ENCODE results near the gene RBL2. TPM values are rescaled to one million over a fixed set of nuclear protein-coding genes. Genes with fewer than 3 reads are reported as not detected.
"Not testable (repeated sequence)": the region's sequence is repeated elsewhere in the genome, so short reads cannot be mapped to it uniquely, and the experiment has no call there.

The RBL2 gene
- total RNA-seq, 1 experiment from 2014 or later = 12.4 TPM

DNA sequence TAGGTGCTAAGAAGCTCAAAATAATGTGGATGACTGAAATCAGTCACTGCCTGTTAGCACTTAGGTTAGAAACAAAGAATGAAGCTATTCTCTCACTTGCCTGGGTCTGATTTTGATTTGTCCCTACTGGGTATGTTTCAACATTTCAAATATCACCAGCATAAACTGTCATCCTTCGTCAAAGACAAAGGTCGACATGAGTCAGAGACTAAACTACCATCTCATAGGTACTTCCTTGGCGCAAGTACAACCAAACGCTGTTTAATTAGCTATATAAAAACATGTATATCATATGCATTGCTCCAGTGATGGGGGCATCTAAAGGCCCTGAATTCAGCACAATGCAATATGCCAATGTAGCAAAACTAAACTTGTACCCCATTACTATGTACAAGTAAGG, 64.7 kb downstream of the RBL2 start:
- no peak for DNase-seq (ENCODE audit: low read depth)
- in situ Hi-C loops (cut with HindIII; ENCODE audit: low pct_unique_long_range_greater_than_20kb, low sequenced_read_pairs) = no loop called here

DNA sequence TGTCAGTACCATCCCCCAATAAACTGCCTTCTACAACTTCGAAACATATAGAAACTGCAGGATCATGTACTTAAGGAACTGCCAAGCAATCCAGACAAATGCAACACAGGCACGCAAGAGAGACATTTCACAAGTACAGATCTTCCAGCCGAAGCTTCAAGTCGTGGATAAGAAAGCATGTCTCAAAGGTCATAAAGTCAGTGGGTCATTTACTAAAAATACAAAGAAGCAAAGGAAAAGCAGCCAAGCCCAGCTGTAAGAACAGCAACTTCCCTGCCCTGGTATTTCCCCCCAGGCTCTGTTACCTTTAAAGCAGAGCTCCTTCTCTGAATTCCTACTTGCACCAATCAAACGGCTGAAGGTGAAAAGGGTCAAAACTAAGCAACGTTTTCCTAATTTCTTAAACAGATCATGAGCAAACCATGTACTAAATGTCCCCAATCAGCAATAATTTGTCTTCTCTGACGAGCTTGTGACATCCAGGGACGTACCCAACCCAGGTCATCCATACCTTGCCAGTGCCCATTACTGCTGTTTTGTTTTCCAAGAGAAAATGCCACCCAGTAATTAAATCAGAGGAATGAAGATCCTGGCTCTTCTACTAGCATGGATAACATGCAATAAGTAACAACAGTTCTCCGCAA, 67.1 kb downstream of the RBL2 start:
- no peak for DNase-seq (ENCODE audit: low read depth)
- in situ Hi-C loops (cut with HindIII; ENCODE audit: low pct_unique_long_range_greater_than_20kb, low sequenced_read_pairs) = no loop called here

DNA sequence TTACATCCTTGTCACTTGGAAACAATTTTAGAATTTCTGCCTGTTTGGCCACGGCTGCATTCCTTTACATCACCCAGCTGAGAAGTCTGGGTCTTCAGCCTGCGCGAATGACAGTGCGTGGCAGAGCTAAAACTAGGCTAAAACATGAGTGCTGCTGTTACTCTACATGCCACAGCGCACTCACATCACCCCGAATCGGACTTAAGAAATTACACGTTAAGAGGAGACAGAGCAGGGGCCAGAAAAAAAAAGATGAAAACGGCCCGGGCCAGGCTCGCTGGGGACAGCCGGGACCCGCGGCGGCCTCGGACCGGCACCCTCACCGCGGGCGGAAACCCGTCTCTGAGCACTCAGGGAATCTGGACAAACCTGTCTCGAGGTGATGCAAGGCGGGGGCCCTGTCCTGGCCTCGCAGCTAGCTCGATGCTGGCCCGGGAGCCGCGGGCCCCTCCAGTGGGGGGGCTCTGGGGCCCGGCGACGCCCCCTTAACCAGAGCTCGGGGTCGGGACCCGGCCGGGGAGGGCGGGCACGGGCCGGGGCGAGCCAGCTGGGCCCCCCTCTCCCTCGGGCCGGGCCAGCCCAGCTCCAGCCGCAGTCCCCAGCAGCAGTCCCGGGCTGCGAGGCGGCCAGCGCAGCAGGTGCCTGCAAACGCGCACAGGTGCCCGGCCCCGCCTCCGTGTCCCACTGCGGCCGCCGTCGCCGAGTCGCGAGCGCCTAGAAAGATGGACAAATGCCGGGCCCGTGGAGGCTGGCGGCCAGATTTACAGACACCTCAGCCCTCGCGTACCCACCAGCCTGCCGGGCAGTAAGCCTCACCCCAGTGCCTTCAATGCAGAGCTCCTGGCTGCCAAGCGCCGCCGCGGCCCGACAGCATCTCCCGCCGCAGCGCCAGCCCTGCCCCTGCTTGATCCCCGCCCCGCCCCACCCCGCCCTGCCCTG, 68.3 kb downstream of the RBL2 start, which contains the start of gene AKTIP:
AKTIP (minus strand) TSS at position 879 of the 939 bp plus-strand sequence. CDS start 2,950 bp downstream, outside the sequence.
- in situ Hi-C loops (cut with HindIII; ENCODE audit: low pct_unique_long_range_greater_than_20kb, low sequenced_read_pairs) = no loop called here
- DNase-seq (ENCODE audit: low read depth) = peak; percentile 60

DNA sequence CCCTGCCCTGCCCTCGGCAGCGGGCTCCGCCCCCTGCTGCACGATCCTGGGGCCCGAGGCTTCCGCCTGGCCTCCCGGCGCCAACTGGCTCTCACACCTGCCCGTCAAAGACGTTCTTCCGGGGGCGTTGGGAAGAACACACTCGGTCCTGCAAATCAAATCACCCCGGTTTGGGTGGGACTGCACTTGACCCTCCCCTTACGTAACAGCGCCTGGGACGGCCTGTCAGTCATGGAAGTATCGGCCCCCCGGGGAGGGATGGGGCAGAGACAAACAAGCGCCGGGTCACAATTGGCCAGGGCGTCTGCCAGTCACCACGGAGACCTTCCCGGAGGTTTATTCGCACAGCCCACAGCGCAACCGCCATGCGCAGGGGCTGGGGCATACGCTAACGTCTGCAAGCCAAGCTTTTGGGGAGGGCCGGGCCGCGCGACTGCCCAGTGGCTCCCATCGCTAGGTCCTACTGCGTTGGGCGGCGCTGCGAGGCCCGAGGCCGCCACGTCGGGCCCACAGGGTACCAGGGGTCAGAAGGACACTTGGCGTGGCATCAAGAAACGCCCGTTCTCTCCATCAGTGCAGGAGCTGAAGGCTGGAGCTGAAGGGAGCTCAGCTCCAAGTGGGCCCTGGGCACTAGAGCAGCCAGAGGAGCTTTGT, 69.1 kb downstream of the RBL2 start:
- in situ Hi-C loops (cut with HindIII; ENCODE audit: low pct_unique_long_range_greater_than_20kb, low sequenced_read_pairs) = no loop called here
- peak; percentile 100 for DNase-seq (ENCODE audit: low read depth)

DNA sequence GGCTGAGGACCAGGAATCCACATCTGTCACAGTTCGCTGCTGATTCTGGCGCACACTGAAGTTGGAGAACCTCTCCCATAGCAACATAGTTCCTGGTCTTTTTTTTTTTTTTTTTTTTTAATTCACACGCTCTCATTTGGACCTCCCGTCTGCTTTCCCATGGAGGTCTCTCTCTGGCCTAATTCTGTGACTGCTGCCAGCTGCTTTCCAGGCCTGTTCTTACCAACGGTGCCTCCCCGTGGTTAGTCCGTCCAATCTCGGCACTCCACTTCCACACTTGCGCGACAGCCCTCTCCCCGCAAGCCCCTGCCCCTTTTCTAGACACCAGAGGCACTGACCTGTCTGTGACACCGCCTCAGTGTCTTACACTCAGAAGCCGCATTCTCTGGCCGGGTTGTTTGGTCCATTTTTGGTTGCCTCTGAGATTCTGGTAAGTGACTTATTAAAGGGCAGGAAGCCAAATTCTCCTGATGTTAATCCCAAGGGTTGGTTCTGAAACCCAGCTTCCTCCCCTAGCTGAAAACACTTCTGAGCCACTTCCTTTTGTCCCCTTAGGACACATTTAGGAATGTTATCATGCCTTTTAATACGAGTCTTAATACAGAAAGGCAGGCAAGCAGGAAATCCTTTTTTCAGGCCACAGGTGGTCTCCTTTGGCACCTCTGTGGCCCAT, 69.9 kb downstream of the RBL2 start:
- in situ Hi-C loops (cut with HindIII; ENCODE audit: low pct_unique_long_range_greater_than_20kb, low sequenced_read_pairs) = no loop called here
- DNase-seq (ENCODE audit: low read depth) = peak; percentile 35

DNA sequence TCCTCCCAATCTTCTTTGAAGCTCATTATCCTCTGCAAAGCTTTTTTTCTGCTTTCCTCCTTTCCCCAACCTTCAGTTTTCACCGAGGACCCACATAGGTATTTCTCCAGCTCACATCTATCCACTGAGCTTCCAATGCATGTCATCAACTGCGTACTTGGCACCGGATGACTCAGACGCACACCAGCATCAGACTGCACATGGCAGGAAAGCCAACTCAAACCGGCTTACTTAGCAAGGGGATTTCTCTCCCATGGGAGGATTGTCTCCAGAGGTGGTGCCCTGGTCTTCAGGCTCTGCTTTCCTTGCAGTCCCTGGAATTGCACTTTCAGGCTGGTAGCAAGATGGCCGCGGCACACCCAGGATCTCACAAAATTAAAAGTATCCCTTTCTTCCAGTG, 70.4 kb downstream of the RBL2 start:
- peak; percentile 36 for DNase-seq (ENCODE audit: low read depth)
- in situ Hi-C loops (cut with HindIII; ENCODE audit: low pct_unique_long_range_greater_than_20kb, low sequenced_read_pairs) = no loop called here

DNA sequence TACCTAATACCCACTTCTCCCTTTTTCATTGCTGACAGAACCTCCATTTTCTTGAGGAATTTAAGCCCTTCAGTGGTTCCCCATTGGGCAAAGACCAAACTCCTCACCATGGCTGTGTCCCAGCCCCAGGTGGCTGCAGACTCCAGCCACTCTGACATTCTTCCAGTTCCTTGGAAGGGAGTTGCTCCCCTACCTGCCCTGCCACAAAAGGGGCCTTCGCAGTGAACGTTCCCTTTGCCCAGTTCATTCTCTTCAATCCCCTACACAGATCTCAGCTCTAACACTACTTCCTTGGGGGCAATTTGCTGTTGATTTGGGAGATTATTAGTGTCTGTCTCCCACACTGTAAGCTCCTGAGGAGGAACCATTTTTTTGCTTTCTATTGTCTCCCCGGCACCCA, 72.0 kb downstream of the RBL2 start:
- no peak for DNase-seq (ENCODE audit: low read depth)
- in situ Hi-C loops (cut with HindIII; ENCODE audit: low pct_unique_long_range_greater_than_20kb, low sequenced_read_pairs) = no loop called here

DNA sequence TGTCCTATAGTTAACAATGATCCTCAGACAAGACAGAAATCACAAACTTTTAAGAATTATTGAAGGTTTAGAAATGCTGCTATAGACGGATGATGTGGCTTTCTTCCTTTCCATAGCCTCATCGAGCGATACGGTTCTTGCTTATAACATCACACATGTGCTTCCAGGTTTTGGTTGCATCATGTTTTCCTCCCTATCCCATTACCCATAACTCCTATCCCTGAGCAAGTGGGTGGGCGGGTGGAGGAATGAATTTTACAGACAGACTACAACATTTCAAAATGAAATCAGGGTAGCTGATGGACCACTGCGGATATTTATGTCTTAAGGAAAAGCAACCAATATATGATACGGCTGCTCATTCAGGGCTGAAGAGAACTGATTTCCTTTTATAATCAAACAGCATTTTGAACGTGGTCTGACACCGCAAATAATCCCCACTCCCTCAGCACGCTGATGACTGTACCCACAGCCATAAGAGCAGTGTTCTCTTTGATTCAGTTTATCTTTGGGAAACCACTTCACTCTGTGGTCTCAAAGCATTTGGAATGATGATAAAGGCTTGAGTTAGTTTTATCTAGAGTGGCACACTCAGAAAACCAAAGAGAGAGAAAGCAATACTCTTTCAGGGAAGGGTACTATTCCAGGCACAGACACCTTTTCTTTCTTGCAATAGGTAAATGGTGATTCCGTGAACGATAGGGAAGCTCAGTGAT, 73.4 kb downstream of the RBL2 start:
- in situ Hi-C loops (cut with HindIII; ENCODE audit: low pct_unique_long_range_greater_than_20kb, low sequenced_read_pairs) = no loop called here
- no peak for DNase-seq (ENCODE audit: low read depth)

DNA sequence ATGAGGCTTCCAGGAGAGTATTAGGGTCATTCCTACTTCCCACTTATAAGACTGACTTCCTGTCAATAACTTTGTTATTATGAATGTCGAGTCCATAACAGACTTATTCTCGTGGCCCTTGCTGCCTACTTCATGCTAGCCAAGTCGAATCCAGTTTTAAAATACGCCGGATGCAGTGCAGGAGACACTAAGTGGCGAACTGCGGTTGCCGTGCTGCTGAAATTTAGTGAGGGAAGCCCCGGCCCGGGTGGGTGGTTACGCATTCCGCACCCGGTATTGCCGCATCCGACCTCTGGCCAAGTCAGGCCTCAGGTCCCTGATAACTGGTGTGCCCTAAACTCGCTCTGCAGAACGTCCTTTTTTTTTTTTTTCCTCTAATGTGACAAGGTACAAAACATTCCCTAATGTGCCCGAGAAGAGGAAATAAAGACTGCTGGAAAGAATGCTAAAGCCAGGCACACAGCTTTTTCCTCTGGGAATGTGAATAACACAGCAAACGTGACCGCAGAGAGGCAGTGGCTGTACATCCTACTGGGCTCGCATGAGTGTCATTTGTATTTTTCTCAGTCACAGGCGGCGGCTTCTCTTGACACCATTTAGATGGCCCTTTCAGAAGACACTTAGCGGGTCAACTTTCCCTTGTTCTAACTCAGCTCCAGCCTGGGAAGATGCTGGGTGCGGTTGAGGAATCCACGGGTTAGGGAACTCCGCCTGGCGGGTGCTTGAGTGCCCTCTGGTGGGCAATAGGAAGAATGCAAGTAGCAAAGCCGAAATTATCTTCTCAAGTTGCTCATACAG, 75.8 kb downstream of the RBL2 start:
- DNase-seq (ENCODE audit: low read depth) = peak; percentile 30
- in situ Hi-C loops (cut with HindIII; ENCODE audit: low pct_unique_long_range_greater_than_20kb, low sequenced_read_pairs) = no loop called here

DNA sequence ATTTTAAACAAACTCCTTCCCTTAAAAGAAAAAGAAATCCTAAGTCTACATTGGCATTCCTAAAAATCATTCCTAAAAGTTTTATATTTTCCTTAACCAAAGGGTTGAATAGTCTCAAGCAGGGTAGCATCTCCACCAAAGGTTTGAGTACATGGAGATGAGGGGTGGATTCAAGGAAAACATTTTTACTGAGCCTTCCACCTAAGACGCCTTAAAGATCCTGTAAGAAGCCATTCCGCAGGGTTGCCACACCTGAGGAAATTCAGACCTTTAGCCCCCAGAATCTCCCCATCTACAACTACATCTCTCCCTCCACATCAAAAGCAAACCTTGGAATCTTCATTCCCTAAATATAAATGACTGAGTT, 76.4 kb downstream of the RBL2 start:
- in situ Hi-C loops (cut with HindIII; ENCODE audit: low pct_unique_long_range_greater_than_20kb, low sequenced_read_pairs) = no loop called here
- no peak for DNase-seq (ENCODE audit: low read depth)

DNA sequence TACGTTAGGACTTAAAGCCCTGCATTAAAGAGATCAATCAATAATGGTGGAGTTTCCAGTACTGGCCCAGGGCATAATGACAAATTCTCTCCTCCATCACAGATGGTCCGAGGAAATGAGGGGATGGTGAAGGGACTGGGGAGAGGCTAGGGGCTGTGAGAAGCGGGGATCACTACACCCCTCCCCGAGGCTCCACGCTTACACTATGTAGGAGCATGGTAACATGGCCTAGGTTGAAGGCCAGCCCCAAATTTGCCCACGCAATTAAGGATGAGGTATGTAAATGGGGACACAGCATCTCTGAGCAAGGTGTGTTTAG, 76.8 kb downstream of the RBL2 start:
- in situ Hi-C loops (cut with HindIII; ENCODE audit: low pct_unique_long_range_greater_than_20kb, low sequenced_read_pairs) = no loop called here

DNA sequence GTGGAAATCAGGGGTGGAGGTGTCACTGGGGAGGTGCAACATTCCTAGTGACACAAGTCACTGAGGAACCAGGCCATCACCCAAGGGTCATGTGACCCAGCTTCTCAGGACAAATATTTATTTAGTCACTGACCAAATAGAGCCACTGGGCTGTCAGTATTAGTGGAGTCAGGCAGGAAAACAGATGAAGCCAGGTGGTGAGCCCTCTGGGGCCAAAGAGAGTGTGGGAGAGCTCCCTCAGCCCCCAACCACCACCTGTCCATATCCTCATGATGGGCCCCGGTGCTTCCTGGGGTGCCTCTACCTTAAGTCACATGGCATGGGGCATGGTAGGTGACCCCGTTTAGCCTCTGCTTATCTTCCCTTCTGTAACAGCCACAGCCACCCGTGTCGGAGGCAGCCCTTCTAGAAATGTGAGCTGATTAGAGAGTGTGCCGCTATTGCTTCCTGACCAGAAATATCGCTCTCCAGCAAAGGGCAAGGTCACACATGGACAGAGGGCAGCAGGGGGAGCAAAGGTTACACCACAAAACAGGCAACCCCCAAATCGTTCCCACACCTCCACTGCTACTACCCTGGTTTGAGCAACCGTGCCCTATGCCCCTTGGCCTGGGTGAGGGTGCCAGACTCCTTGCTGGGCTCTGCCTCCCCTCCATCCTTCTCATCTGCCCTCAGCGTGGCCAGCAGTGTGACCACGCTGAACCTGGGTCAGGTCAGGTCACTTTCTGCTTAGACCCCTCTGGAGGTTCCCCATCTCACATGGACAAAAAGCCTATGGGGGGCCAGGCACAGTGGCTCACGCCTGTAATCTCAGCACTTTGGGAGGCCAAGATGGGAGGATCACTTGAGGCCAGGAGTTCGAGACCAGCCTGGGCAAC, 77.4 kb downstream of the RBL2 start:
- peak; percentile 2 for DNase-seq (ENCODE audit: low read depth)
- in situ Hi-C loops (cut with HindIII; ENCODE audit: low pct_unique_long_range_greater_than_20kb, low sequenced_read_pairs) = no loop called here

More for the DNA sequence above, 76.8 kb downstream of the RBL2 start:
- no peak for DNase-seq (ENCODE audit: low read depth)

DNA sequence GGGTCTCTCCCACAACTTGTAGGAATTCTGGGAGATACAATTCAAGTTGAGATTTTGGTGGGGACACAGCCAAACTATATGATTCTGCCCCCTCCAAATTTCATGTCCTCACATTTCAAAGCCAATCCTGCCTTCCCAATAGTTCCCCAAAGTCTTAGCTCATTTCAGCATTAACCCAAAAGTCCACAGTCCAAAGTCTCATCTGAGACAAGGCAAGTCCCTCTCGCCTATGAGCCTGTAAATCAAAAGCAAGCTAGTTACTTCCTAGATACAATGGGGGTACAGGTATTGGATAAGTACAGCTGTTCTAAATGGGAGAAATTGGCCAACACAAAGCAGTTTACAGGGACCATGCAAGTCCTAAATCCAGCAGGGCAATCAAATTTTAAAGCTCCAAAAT, 78.5 kb downstream of the RBL2 start:
- in situ Hi-C loops (cut with HindIII; ENCODE audit: low pct_unique_long_range_greater_than_20kb, low sequenced_read_pairs); DNase-seq (ENCODE audit: low read depth): not testable (repeated sequence)

DNA sequence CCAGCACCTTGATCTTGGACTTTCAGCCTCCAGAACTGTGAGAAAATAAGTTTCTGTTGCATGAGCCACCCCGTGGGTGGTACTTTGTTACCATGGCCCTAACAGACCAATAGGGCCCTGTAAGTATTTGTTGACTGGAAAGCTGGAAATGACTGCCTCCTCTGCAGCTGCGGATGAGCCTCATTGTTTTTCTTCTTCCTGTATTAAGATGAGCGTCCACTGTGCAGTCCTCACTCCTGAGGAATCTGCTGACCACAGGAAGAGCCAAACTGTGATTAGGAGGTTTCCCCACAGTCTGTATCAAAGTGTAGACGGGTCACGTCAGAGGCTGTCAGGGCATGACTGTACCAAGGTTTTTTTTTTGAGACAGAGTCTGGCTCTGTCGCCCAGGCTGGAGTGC, 81.0 kb downstream of the RBL2 start:
- DNase-seq (ENCODE audit: low read depth) = no peak
- in situ Hi-C loops (cut with HindIII; ENCODE audit: low pct_unique_long_range_greater_than_20kb, low sequenced_read_pairs) = no loop called here

DNA sequence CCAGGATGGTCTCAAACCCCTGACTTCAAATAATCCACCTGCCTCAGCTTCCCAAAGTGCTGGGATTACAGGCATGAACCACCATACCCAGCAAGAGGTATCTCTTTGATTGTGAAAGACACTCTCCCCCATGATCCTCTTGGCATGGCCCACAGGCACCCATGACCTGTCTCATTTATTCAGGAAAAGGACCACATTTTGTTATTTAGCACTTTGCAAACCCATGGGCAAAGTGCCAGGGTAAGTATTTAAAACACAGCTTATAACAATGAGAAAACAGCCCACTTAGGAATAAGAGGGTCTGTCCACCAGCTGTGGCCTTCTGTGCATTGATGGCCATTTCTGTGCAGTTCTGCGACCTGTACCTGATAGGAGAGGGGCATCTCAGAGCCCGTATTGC, 81.5 kb downstream of the RBL2 start:
- in situ Hi-C loops (cut with HindIII; ENCODE audit: low pct_unique_long_range_greater_than_20kb, low sequenced_read_pairs) = no loop called here
- no peak for DNase-seq (ENCODE audit: low read depth)

DNA sequence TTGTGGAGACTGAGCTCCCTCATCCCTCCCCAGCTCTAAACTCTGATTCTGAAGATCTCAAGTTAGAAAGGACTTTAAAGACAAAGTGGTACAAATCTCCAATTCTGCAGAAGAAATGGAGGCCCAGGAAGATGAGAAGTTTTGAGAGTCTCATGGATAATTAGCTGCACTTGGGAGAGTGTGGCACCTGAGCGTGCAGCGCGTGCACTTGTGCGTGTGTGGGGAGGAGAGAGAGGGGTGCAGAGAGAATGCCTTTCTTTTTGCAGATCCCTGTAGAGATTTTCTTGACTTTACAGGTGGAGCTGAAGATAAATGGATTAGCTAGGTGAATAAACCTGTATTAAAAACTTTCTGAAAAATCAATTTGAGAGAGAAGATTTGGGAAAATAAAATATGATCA, 83.6 kb downstream of the RBL2 start:
- no peak for DNase-seq (ENCODE audit: low read depth)
- in situ Hi-C loops (cut with HindIII; ENCODE audit: low pct_unique_long_range_greater_than_20kb, low sequenced_read_pairs) = no loop called here

Data from Caki2 (cell line).